Activated B cell treated with CpG ODN at 0.5 μM for 24 hours (primary cell): ENCODE data around the gene ATP8B2. TPM values are rescaled to one million over a fixed set of nuclear protein-coding genes. Genes with fewer than 3 reads are reported as not detected.
A peak's percentile ranks its signal among the peaks of the same experiment; 100 is the strongest.

Experiments
- ATAC-seq: fragments of 200-7000 bp; cut with Tn5 transposase; one replicate; pipeline ENCODE4 v1.10.0; 2021; ENCODE audit warnings: low read depth, mild to moderate bottlenecking, moderate library complexity
- CTCF ChIA-PET: fragments of 350-600 bp; sonication (Branson Sonifier 250); formaldehyde crosslinking; loops from one replicate; lab custom pipeline; 2021; ENCODE audit warnings: antibody characterized with exemption; lab: Charles Lee
- POLR2A ChIA-PET: fragments of 350-600 bp; sonication (Branson Sonifier 250); formaldehyde crosslinking; loops from one replicate; lab custom pipeline; 2021; ENCODE audit warnings: antibody characterized with exemption; lab: Charles Lee
- DNase-seq: peaks from one replicate; pipeline ENCODE4 v3.0.0; 2022
- H3K27ac Mint-ChIP-seq: one replicate; pipeline ENCODE4 v1.8.0; 2020; ENCODE audit warnings: mixed read lengths
- H3K27me3 Mint-ChIP-seq: one replicate; pipeline ENCODE4 v1.8.0; 2021; ENCODE audit warnings: mixed read lengths
- H3K36me3 Mint-ChIP-seq: one replicate; pipeline ENCODE4 v1.8.0; 2021; ENCODE audit warnings: low read depth, mixed read lengths
- H3K4me1 Mint-ChIP-seq: one replicate; pipeline ENCODE4 v1.8.0; 2021; ENCODE audit warnings: mixed read lengths
- H3K4me3 Mint-ChIP-seq: one replicate; pipeline ENCODE4 v1.8.0; 2020; ENCODE audit warnings: mild to moderate bottlenecking, mixed read lengths
- H3K9me3 Mint-ChIP-seq: one replicate; pipeline ENCODE4 v1.8.0; 2020; ENCODE audit warnings: mixed read lengths
- intact Hi-C: fragments of 100-400 bp; cut with micrococcal nuclease; formaldehyde crosslinking; loops from one replicate; pipeline ENCODE4 v1.15.1; 2024
- total RNA-seq: library from RNA; stranded (reverse); gene quantifications from 2 replicates; pipeline ENCODE4 v1.2.3, GENCODE V29; 2022
- TF ChIP-seq, protein P1 (sequence below): fragments of 200-600 bp; IDR thresholded peaks from one replicate; pipeline ENCODE4 v1.8.0; 2022; ENCODE audit warnings: antibody characterized with exemption, mild to moderate bottlenecking

ATP8B2 gene
- total RNA-seq, 1 donor from 2014 or later: 27.3 TPM

DNA sequence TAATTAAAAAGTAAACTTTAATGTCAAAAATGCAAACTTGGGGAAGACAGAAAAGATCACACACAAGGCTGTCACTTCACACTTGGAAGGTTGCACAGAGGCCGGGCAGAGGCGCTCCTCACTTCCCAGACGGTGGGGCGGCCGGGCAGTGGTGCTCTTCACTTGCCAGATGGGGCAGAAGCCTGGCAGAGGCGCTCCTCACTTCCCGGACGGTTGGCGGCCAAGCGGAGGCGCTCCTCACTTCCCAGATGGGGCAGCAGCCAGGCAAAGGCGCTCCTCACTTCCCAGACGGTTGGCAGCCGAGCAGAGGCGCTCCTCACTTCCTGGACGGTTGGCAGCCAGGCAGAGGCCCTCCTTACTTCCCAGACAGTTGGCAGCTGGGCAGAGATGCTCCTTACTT lies 54.0 kb downstream of the ATP8B2 start:
- POLR2A ChIA-PET: no interaction called here
- Mint-ChIP-seq H3K27ac (no peak overlapping the region), H3K36me3 (no peaks in the 10 kb centered on the region), H3K9me3 (no peaks in the 10 kb centered on the region), H3K27me3 (no peaks in the 10 kb centered on the region), H3K4me3 (no peak overlapping the region), H3K4me1 (no peaks in the 10 kb centered on the region)
- CTCF ChIA-PET: no interaction called here
- TF ChIP-seq, protein P1, sequence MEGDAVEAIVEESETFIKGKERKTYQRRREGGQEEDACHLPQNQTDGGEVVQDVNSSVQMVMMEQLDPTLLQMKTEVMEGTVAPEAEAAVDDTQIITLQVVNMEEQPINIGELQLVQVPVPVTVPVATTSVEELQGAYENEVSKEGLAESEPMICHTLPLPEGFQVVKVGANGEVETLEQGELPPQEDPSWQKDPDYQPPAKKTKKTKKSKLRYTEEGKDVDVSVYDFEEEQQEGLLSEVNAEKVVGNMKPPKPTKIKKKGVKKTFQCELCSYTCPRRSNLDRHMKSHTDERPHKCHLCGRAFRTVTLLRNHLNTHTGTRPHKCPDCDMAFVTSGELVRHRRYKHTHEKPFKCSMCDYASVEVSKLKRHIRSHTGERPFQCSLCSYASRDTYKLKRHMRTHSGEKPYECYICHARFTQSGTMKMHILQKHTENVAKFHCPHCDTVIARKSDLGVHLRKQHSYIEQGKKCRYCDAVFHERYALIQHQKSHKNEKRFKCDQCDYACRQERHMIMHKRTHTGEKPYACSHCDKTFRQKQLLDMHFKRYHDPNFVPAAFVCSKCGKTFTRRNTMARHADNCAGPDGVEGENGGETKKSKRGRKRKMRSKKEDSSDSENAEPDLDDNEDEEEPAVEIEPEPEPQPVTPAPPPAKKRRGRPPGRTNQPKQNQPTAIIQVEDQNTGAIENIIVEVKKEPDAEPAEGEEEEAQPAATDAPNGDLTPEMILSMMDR: no peak
- ATAC-seq: no peak
- DNase-seq: no peak
- intact Hi-C loops: no loop called here

DNA sequence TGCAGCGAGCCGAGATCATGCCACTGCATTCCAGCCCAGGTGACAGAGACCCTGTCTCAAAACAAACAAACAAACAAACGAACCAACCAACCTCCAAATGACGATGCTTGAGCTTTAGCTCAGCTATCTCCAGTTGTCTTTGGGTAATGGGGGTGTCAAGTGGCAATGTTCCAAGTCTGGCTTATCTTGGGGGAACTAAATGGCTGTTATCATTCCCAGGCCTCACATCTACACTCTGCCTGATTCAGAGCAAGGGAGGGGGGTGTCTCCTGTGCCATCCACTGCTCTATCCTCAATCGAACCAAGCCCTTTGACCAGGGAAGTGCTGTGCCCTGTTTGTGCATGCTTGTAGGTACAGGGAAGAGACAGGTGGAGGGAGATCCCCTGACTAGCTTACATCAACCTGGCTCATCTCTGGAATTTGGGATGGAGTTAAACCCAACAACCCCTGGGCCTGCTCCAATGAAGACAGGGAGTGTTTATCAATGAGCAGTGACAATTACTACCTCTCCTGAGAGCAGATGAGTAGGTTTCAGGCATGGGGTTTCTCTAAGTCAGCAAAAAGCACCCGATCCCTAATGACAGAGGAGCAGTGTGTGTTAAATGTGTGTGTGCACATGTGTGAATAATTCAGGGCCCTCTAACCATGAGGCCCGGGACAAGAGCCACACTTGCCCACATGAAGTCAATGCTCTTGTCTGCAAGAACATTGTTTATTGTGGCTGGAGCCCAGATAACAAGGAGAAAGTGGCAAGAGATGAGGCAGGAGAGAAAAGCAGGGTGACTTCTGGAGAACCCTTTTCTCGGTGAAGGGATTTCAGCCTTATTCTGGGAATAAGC lies 59.5 kb downstream of the ATP8B2 start:
- H3K27ac Mint-ChIP-seq: no peak overlapping the region
- H3K9me3 Mint-ChIP-seq: no peaks in the 10 kb centered on the region
- ATAC-seq: no peak
- H3K4me1 Mint-ChIP-seq: peaks cover 23% of the 10 kb centered on the region
- DNase-seq: no peak
- TF ChIP-seq, protein P1: no peak
- POLR2A ChIA-PET: interaction anchor here (0.7 to 0.9 kb wide), 3 partner anchors 164 to 726 kb away, joined by 3 to 9 read pairs (median 3); partner anchors contain the start of genes SLC39A1, SNAPIN and UBAP2L
- H3K4me3 Mint-ChIP-seq: no peak overlapping the region
- H3K36me3 Mint-ChIP-seq: no peaks in the 10 kb centered on the region
- no peaks in the 10 kb centered on the region for H3K27me3 Mint-ChIP-seq
- intact Hi-C loops: no loop called here
- CTCF ChIA-PET: no interaction called here

DNA sequence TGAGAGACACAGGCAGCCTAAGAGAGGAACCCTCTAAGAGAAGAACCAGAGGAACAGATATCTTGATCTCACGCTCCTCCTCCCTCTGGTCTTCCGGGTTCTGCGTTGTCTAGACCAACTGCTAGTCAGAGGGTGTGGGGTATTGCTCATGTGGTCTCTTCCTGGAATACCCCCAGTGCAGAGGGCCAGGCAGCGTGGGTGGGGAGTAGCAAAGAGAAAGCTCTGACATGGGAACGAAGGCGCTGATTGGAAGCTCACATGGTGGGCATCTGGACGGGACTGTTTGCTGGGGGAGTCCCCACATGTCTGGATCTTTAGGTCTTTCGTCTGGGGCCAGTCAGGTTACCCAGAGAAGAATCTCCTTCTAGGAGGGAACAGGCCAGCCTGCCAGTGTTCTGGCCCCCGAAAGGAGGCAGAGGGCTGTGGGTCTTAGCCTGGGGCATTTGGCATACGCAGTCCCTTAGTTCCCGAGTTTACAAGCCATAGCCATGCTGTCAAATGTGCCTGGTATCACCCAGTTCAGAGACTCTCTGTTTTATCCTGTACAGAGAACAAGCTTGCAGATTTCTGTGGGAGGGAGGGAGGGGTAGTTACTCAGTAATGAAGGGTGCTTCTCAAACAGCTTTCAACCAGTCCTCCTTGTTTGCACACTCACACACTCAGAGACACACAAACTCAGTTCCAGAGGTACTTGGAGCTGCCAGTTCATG lies 61.5 kb downstream of the ATP8B2 start:
- Mint-ChIP-seq H3K9me3 (no peaks in the 10 kb centered on the region), H3K4me1 (peaks cover 23% of the 10 kb centered on the region), H3K27me3 (no peaks in the 10 kb centered on the region), H3K27ac (peak overlapping the region; percentile 86), H3K4me3 (peak overlapping the region; percentile 79), H3K36me3 (no peaks in the 10 kb centered on the region)
- ChIA-PET CTCF (no interaction called here), POLR2A (interaction anchor here (0.5 to 1.2 kb wide), 6 partner anchors 11 to 587 kb away, joined by 3 to 6 read pairs (median 4); no protein-coding TSS in a partner anchor)
- TF ChIP-seq, protein P1: no peak
- ATAC-seq (peak; percentile 88), DNase-seq (peak; percentile 21)
- intact Hi-C loops: loop anchor here (2.0 kb wide), 1 partner anchor 20 kb away; no protein-coding TSS in a partner anchor

DNA sequence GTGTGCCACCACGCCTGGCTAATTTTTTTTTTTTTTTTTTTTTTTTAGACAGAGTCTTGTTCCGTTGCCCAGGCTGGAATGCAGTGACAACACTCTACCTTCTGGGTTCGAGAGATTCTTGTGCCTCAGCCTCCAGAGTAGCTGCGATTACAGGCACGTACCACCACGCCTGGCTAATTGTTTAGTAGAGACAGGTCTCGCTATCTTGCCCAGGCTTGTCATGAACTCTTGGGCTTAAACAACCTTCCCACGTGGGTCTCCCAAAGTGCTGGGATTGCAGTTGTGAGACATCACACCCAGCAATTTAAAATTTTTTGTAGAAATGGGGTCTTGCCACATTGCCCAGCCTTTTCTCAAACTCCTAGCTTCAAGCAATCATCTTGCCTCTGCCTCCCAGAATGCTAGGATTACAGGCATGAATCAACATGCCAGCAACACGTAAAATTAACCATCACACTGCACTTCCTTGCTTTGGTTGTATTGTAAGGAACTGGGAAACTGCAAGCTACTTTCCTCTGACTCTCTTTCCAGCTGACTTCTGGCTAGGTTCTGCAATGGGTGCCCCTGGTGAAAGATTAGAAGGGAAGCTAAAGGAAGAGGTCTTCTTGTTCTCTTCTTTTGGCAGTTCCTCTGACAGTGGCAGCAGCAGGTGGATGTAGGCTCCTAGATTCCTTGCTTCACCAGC lies 65.9 kb downstream of the ATP8B2 start:
- Mint-ChIP-seq H3K36me3 (no peaks in the 10 kb centered on the region), H3K4me1 (peaks cover 8% of the 10 kb centered on the region), H3K4me3 (no peak overlapping the region), H3K9me3 (no peaks in the 10 kb centered on the region), H3K27me3 (peaks cover 4% of the 10 kb centered on the region), H3K27ac (no peak overlapping the region)
- ATAC-seq (no peak), DNase-seq (no peak)
- ChIA-PET POLR2A (no interaction called here), CTCF (no interaction called here)
- TF ChIP-seq, protein P1: no peak
- intact Hi-C loops: no loop called here
